Measurements from ENCODE around the gene FMO3.

Gene FMO3

GRCh38 chr1:171128463-171128862, 37.8 kb downstream of the FMO3 start:
- no peak for TF ChIP-seq ZNF274 (IDR thresholded peaks at IDR 0.05; ENCODE audit: low read depth, low read length)
- no peak overlapping the region for H3K4me3 ChIP-seq (ENCODE audit: low read length)

- no peak overlapping the region for H3K4me3 ChIP-seq (ENCODE audit: low read length)
- no peak for TF ChIP-seq ZNF274 (IDR thresholded peaks at IDR 0.05; ENCODE audit: low read depth, low read length)
Observed at GRCh38 chr1:171134204-171134923, 43.7 kb downstream of the FMO3 start.

- no peak for TF ChIP-seq ZNF274 (IDR thresholded peaks at IDR 0.05; ENCODE audit: low read depth, low read length)
- no peak overlapping the region for H3K4me3 ChIP-seq (ENCODE audit: low read length)
Observed at GRCh38 chr1:171137580-171137979, 46.9 kb downstream of the FMO3 start.

- no peak for TF ChIP-seq ZNF274 (IDR thresholded peaks at IDR 0.05; ENCODE audit: low read depth, low read length)
- H3K4me3 ChIP-seq (ENCODE audit: low read length) = no peak overlapping the region
Observed at GRCh38 chr1:171138980-171139379, 48.3 kb downstream of the FMO3 start.

- no peak for TF ChIP-seq ZNF274 (IDR thresholded peaks at IDR 0.05; ENCODE audit: low read depth, low read length)
- H3K4me3 ChIP-seq (ENCODE audit: low read length) = no peak overlapping the region
Observed at GRCh38 chr1:171139890-171140289, 49.2 kb downstream of the FMO3 start.

- H3K4me3 ChIP-seq (ENCODE audit: low read length) = no peak overlapping the region
- TF ChIP-seq ZNF274 (IDR thresholded peaks at IDR 0.05; ENCODE audit: low read depth, low read length) = no peak
Observed at GRCh38 chr1:171140401-171140800, 49.7 kb downstream of the FMO3 start.

- no peak for TF ChIP-seq ZNF274 (IDR thresholded peaks at IDR 0.05; ENCODE audit: low read depth, low read length)
- no peak overlapping the region for H3K4me3 ChIP-seq (ENCODE audit: low read length)
Observed at GRCh38 chr1:171140956-171141687, 50.4 kb downstream of the FMO3 start.

GRCh38 chr1:171141688-171142415, 51.1 kb downstream of the FMO3 start:
- no peak for TF ChIP-seq ZNF274 (IDR thresholded peaks at IDR 0.05; ENCODE audit: low read depth, low read length)
- H3K4me3 ChIP-seq (ENCODE audit: low read length) = no peak overlapping the region

- no peak overlapping the region for H3K4me3 ChIP-seq (ENCODE audit: low read length)
- TF ChIP-seq ZNF274 (IDR thresholded peaks at IDR 0.05; ENCODE audit: low read depth, low read length) = no peak
Observed at GRCh38 chr1:171142416-171143385, 52.0 kb downstream of the FMO3 start.

GRCh38 chr1:171150156-171150555, 59.5 kb downstream of the FMO3 start:
- TF ChIP-seq ZNF274 (IDR thresholded peaks at IDR 0.05; ENCODE audit: low read depth, low read length) = no peak
- no peak overlapping the region for H3K4me3 ChIP-seq (ENCODE audit: low read length)

- no peak overlapping the region for H3K4me3 ChIP-seq (ENCODE audit: low read length)
- no peak for TF ChIP-seq ZNF274 (IDR thresholded peaks at IDR 0.05; ENCODE audit: low read depth, low read length)
Observed at GRCh38 chr1:171152549-171152948, 61.8 kb downstream of the FMO3 start.

- no peak for TF ChIP-seq ZNF274 (IDR thresholded peaks at IDR 0.05; ENCODE audit: low read depth, low read length)
- no peak overlapping the region for H3K4me3 ChIP-seq (ENCODE audit: low read length)
Observed at GRCh38 chr1:171155484-171155883, 64.8 kb downstream of the FMO3 start.

- no peak for TF ChIP-seq ZNF274 (IDR thresholded peaks at IDR 0.05; ENCODE audit: low read depth, low read length)
- no peak overlapping the region for H3K4me3 ChIP-seq (ENCODE audit: low read length)
Observed at GRCh38 chr1:171158096-171158495, 67.4 kb downstream of the FMO3 start.

- no peak for TF ChIP-seq ZNF274 (IDR thresholded peaks at IDR 0.05; ENCODE audit: low read depth, low read length)
- H3K4me3 ChIP-seq (ENCODE audit: low read length) = no peak overlapping the region
Observed at GRCh38 chr1:171158551-171158950, 67.8 kb downstream of the FMO3 start.

All from GM08714 (cell line).